Mesenchymal stem cell (in vitro differentiated cells and primary cell): ENCODE measurements around the gene CERS6.

Experiments
- DNase-seq: peaks from one replicate; pipeline ENCODE4 v3.0.0-alpha.2; 2013
- H2AFZ ChIP-seq: one replicate; pipeline ENCODE4 v1.6.1; 2013; ENCODE audit warnings: low read depth, mild to moderate bottlenecking, control low read depth, inconsistent platforms, low read length, moderate library complexity
- H2AK5ac ChIP-seq: 2 replicates; pipeline ENCODE4 v1.6.1; 2013; ENCODE audit warnings: low read length, moderate library complexity, mild to moderate bottlenecking, inconsistent platforms; ENCODE audit not compliant: severe bottlenecking
- H2BK120ac ChIP-seq: one replicate; pipeline ENCODE4 v1.6.1; 2013; ENCODE audit warnings: low read depth, mild to moderate bottlenecking, inconsistent platforms, low read length, moderate library complexity
- H2BK12ac ChIP-seq, 2 experiments: one replicate each; pipeline ENCODE4 v1.6.1; 2013; ENCODE audit warnings: inconsistent platforms in 2 of 2, low read length in 2 of 2, mild to moderate bottlenecking in 2 of 2, moderate library complexity in 2 of 2, control low read depth in 1 of 2
- H2BK15ac ChIP-seq: one replicate; pipeline ENCODE4 v1.6.1; 2013; ENCODE audit warnings: mild to moderate bottlenecking, low read depth, inconsistent platforms; ENCODE audit not compliant: poor library complexity, severe bottlenecking
- H2BK5ac ChIP-seq: 2 replicates; pipeline ENCODE4 v1.6.1; 2013; ENCODE audit warnings: low read depth, mild to moderate bottlenecking, low read length, control low read depth, inconsistent platforms; ENCODE audit not compliant: poor library complexity, severe bottlenecking
- H3K14ac ChIP-seq, 2 experiments: one replicate each; pipeline ENCODE4 v1.6.1; 2013; ENCODE audit warnings: inconsistent platforms in 2 of 2, low read length in 2 of 2, control low read depth in 1 of 2, mild to moderate bottlenecking in 1 of 2, moderate library complexity in 1 of 2
- H3K18ac ChIP-seq, 2 experiments: one replicate each; pipeline ENCODE4 v1.6.1; 2013; ENCODE audit warnings: inconsistent platforms in 2 of 2, low read length in 2 of 2, control low read depth in 1 of 2, low read depth in 1 of 2, mild to moderate bottlenecking in 1 of 2
- H3K23ac ChIP-seq, 2 experiments: one replicate each; pipeline ENCODE4 v1.6.1; 2013; ENCODE audit warnings: inconsistent platforms in 2 of 2, low read length in 2 of 2, mild to moderate bottlenecking in 2 of 2, moderate library complexity in 2 of 2, control low read depth in 1 of 2
- H3K27ac ChIP-seq: 2 replicates; pipeline ENCODE4 v1.5.1; 2013; ENCODE audit warnings: mild to moderate bottlenecking, moderate library complexity, low read length, control low read depth, inconsistent platforms; ENCODE audit not compliant: poor library complexity, severe bottlenecking
- H3K27me3 ChIP-seq, 2 experiments: 2 replicates each; pipeline versions ENCODE4 v1.6.1 to v1.7.0; 2013; ENCODE audit warnings: low read length in 2 of 2, mild to moderate bottlenecking in 2 of 2, moderate library complexity in 2 of 2, control low read depth in 1 of 2, inconsistent platforms in 1 of 2; ENCODE audit not compliant: control insufficient read depth in 1 of 2, insufficient read depth in 1 of 2
- H3K36me3 ChIP-seq, 2 experiments: 2 replicates each; pipeline versions ENCODE4 v1.6.1 to v1.7.0; 2013; ENCODE audit warnings: low read length in 2 of 2, control low read depth in 1 of 2, inconsistent platforms in 1 of 2, low read depth in 1 of 2, mild to moderate bottlenecking in 1 of 2; ENCODE audit not compliant: insufficient read depth in 2 of 2, control insufficient read depth in 1 of 2
- H3K4ac ChIP-seq, 2 experiments: one replicate each; pipeline ENCODE4 v1.6.1; 2013; ENCODE audit warnings: inconsistent platforms in 2 of 2, low read length in 2 of 2, mild to moderate bottlenecking in 2 of 2, moderate library complexity in 2 of 2, control low read depth in 1 of 2, low read depth in 1 of 2
- H3K4me1 ChIP-seq: 2 replicates; pipeline ENCODE4 v1.6.1; 2013; ENCODE audit warnings: low read depth, low read length, control low read depth; ENCODE audit not compliant: control insufficient read depth, insufficient read depth
- H3K4me2 ChIP-seq: 2 replicates; pipeline ENCODE4 v1.6.1; 2013; ENCODE audit warnings: low read length, mild to moderate bottlenecking, inconsistent platforms; ENCODE audit not compliant: poor library complexity, severe bottlenecking
- H3K4me3 ChIP-seq, 2 experiments: 2 replicates each; pipeline versions ENCODE4 v1.5.1 to v1.7.0; 2013; ENCODE audit warnings: low read length in 2 of 2, mild to moderate bottlenecking in 2 of 2, control low read depth in 1 of 2, low read depth in 1 of 2; ENCODE audit not compliant: insufficient read depth in 1 of 2
- H3K79me1 ChIP-seq: replicated peaks from 2 replicates; pipeline ENCODE4 v1.6.1; 2013; ENCODE audit warnings: mild to moderate bottlenecking, control low read depth, low read length, inconsistent platforms; ENCODE audit not compliant: poor library complexity, severe bottlenecking
- H3K9ac ChIP-seq: 2 replicates; pipeline ENCODE4 v1.7.0; 2013; ENCODE audit warnings: mild to moderate bottlenecking, low read length, moderate library complexity
- H3K9me3 ChIP-seq: 2 replicates; pipeline ENCODE4 v1.7.0; 2013; ENCODE audit warnings: mild to moderate bottlenecking, low read length; ENCODE audit not compliant: control insufficient read depth
- H4K8ac ChIP-seq: one replicate; pipeline ENCODE4 v1.6.1; 2013; ENCODE audit warnings: inconsistent platforms, mild to moderate bottlenecking, low read length, moderate library complexity
- H4K91ac ChIP-seq: one replicate; pipeline ENCODE4 v1.6.1; 2013; ENCODE audit warnings: mild to moderate bottlenecking, low read length, inconsistent platforms
- WGBS: methylation state at CpG from one replicate; pipeline ENCODE4 v1.1.7; 2013; ENCODE audit warnings: mixed read lengths; 5-methylcytosine and 5-hydroxymethylcytosine counted together

The CERS6 gene

DNA sequence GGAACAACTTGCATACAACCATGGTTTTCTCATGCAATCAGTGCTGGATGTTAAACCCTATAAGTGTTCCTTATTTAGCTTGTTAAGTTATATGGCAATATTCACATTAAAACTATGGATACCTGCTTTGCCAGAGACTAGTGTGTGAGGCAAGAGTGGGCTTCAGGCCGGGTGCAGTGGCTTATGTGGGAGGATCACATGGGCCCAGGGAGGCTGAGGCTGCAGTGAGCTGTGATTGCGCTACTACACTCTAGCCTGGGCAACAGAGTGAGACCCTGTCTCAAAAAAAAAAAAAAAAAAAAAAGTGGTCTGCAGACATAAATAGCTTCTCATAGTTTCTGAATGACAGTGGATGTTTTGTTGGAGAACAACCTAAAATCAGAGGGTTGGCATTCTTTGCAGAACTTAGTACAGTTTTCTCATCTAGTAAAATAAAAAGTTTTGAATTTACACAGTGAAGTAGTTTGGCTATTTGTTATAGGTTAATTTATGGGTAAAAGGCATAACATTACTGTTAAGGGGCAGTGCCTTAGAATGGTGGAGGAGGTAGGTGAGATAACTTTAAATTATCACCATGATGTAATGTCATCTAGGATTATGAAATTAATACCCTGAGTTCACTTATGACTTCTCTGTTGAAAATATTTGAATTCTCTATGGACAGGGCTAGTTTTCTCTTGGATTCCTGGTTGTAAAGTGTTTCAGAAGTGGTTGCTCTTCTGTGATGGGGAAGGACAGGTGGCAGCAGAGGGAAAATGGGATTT, 5.3 kb downstream of the CERS6 start:
- no peak overlapping the region for H3K4me3 ChIP-seq
- H2BK12ac ChIP-seq, result no peak overlapping the region
- H4K8ac ChIP-seq, result no peak overlapping the region
- 91% methylated on average over 2 of the region's 2 CpGs for WGBS
- no peak overlapping the region for H2AFZ ChIP-seq
- H3K9ac ChIP-seq, result no peak overlapping the region
- H3K36me3 ChIP-seq, result no peaks in the 10 kb centered on the region
- H2BK15ac ChIP-seq, result no peak overlapping the region
- no peaks in the 10 kb centered on the region for H3K27me3 ChIP-seq
- H3K23ac ChIP-seq, result no peak overlapping the region
- H2BK120ac ChIP-seq, result no peak overlapping the region
- H4K91ac ChIP-seq, result no peak overlapping the region
- no peaks in the 10 kb centered on the region for H3K4me1 ChIP-seq
- no peak overlapping the region for H3K4ac ChIP-seq
- DNase-seq, result no peak
- H2BK5ac ChIP-seq, result no peak overlapping the region
- no peaks in the 10 kb centered on the region for H3K9me3 ChIP-seq
- no peak overlapping the region for H3K18ac ChIP-seq
- H3K14ac ChIP-seq, result no peak overlapping the region
- H2AK5ac ChIP-seq, result no peak overlapping the region
- H3K79me1 ChIP-seq, result peaks cover 29% of the 10 kb centered on the region
- H3K27ac ChIP-seq, result no peak overlapping the region
- no peak overlapping the region for H3K4me2 ChIP-seq

GRCh38 chr2:168461942-168462331, 5.9 kb downstream of the CERS6 start:
- H2BK12ac ChIP-seq, result no peak overlapping the region
- H2BK5ac ChIP-seq, result no peak overlapping the region
- no peak overlapping the region for H4K8ac ChIP-seq
- DNase-seq, result no peak
- H2AK5ac ChIP-seq, result no peak overlapping the region
- H3K9ac ChIP-seq, result no peak overlapping the region
- no peak overlapping the region for H3K27ac ChIP-seq
- peaks cover 27% of the 10 kb centered on the region for H3K79me1 ChIP-seq
- no peak overlapping the region for H3K18ac ChIP-seq
- no peak overlapping the region for H4K91ac ChIP-seq
- H3K4me2 ChIP-seq, result no peak overlapping the region
- no peak overlapping the region for H3K4ac ChIP-seq
- no peaks in the 10 kb centered on the region for H3K27me3 ChIP-seq
- H2BK15ac ChIP-seq, result no peak overlapping the region
- H3K14ac ChIP-seq, result no peak overlapping the region
- no peaks in the 10 kb centered on the region for H3K9me3 ChIP-seq
- 100% methylated on average over 2 of the region's 2 CpGs for WGBS
- no peaks in the 10 kb centered on the region for H3K36me3 ChIP-seq
- no peak overlapping the region for H3K4me3 ChIP-seq
- no peak overlapping the region for H2AFZ ChIP-seq
- H3K4me1 ChIP-seq, result no peaks in the 10 kb centered on the region
- H2BK120ac ChIP-seq, result no peak overlapping the region
- H3K23ac ChIP-seq, result no peak overlapping the region

DNA sequence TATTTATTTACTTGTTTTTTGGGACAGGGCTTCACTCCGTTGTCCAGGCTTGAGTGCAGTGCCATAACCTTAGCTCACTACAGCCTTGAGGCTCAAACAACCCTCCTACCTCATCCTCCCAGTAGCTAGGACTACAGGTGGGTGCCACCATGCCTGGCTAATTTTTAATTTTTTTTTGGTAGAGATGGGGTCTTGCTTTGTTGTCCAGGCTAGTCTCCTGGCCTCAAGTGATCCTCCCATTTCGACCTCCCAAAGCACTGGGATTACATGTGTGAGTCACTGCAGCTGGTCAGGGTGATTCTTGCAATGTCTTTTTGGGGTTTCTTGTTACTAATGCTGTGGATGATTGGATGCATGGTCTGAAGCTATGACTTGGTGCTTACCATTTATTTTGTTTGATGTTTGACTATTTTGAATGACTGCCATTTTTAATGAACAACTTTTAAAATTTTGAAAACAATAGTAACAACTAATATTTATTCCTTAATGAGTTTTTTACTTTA, 6.5 kb downstream of the CERS6 start:
- Histone ChIP-seq H3K18ac (no peak overlapping the region), H2BK15ac (no peak overlapping the region), H3K36me3 (no peaks in the 10 kb centered on the region), H2BK5ac (no peak overlapping the region), H3K23ac (no peak overlapping the region), H3K27me3 (no peaks in the 10 kb centered on the region), H3K9me3 (no peaks in the 10 kb centered on the region), H3K27ac (no peak overlapping the region), H3K4ac (no peak overlapping the region), H4K8ac (no peak overlapping the region), H2AFZ (no peak overlapping the region), H3K4me1 (no peaks in the 10 kb centered on the region), H3K14ac (no peak overlapping the region), H3K4me2 (no peak overlapping the region), H2AK5ac (no peak overlapping the region), H3K9ac (no peak overlapping the region), H4K91ac (no peak overlapping the region), H3K4me3 (no peak overlapping the region), H3K79me1 (peaks cover 29% of the 10 kb centered on the region), H2BK12ac (no peak overlapping the region), H2BK120ac (no peak overlapping the region)
- WGBS, result 95% methylated on average over 1 of the region's 2 CpGs
- no peak for DNase-seq

- Histone ChIP-seq H4K8ac (no peak overlapping the region), H2BK12ac (no peak overlapping the region), H2AFZ (no peak overlapping the region), H3K9me3 (no peaks in the 10 kb centered on the region), H2BK120ac (no peak overlapping the region), H3K23ac (no peak overlapping the region), H3K27ac (no peak overlapping the region), H3K4me1 (peaks cover 3% of the 10 kb centered on the region), H3K4me2 (no peak overlapping the region), H3K36me3 (no peaks in the 10 kb centered on the region), H2BK5ac (no peak overlapping the region), H3K18ac (no peak overlapping the region), H3K4ac (no peak overlapping the region), H3K79me1 (peaks cover 34% of the 10 kb centered on the region), H2BK15ac (no peak overlapping the region), H3K14ac (no peak overlapping the region), H4K91ac (no peak overlapping the region), H2AK5ac (no peak overlapping the region), H3K9ac (no peak overlapping the region), H3K4me3 (no peak overlapping the region), H3K27me3 (no peaks in the 10 kb centered on the region)
- peak; percentile 56 for DNase-seq
Measured at GRCh38 chr2:168465594-168465993, 9.5 kb downstream of the CERS6 start.
